ENCODE measurements around the gene TDRD1. TPM values are rescaled to one million over a fixed set of nuclear protein-coding genes. Genes with fewer than 3 reads are reported as not detected.

Gene TDRD1
- total and polyA plus RNA-seq, 3 experiments from 2014 or later, result 0.13 to 0.16 (median 0.14) TPM

- H3K27me3 ChIP-seq (ENCODE audit: insufficient read depth, low read length, poor library complexity, severe bottlenecking), result no peaks in the 10 kb centered on the region
- H3K9me3 ChIP-seq (ENCODE audit: low read length), result no peaks in the 10 kb centered on the region
- no peaks in the 10 kb centered on the region for H3K4me1 Mint-ChIP-seq
- H3K36me3 ChIP-seq (ENCODE audit: insufficient read depth, low read length), result no peaks in the 10 kb centered on the region
- H3K4me3 ChIP-seq (ENCODE audit: low read length), result no peak overlapping the region
- no peaks in the 10 kb centered on the region for H3K36me3 Mint-ChIP-seq
- H3K27ac Mint-ChIP-seq, result no peak overlapping the region
- CTCF ChIA-PET, result no interaction called here
- H3K27me3 Mint-ChIP-seq, result peaks cover 7 to 51% of the 10 kb centered on the region in 2 donors
- POLR2A ChIA-PET, result no interaction called here
- no peaks in the 10 kb centered on the region for H3K4me1 ChIP-seq (ENCODE audit: insufficient read depth, low read length)
- peaks cover 0 to 2% (median 0%) of the 10 kb centered on the region in 5 donors for H3K9me3 Mint-ChIP-seq
- no peak overlapping the region for H3K27ac ChIP-seq (ENCODE audit: low read depth, low read length)
- no peak for DNase-seq
- no peak overlapping the region for H3K4me3 Mint-ChIP-seq
Measured at GRCh38 chr10:114273910-114274309, 94.8 kb downstream of the TDRD1 start.

DNA sequence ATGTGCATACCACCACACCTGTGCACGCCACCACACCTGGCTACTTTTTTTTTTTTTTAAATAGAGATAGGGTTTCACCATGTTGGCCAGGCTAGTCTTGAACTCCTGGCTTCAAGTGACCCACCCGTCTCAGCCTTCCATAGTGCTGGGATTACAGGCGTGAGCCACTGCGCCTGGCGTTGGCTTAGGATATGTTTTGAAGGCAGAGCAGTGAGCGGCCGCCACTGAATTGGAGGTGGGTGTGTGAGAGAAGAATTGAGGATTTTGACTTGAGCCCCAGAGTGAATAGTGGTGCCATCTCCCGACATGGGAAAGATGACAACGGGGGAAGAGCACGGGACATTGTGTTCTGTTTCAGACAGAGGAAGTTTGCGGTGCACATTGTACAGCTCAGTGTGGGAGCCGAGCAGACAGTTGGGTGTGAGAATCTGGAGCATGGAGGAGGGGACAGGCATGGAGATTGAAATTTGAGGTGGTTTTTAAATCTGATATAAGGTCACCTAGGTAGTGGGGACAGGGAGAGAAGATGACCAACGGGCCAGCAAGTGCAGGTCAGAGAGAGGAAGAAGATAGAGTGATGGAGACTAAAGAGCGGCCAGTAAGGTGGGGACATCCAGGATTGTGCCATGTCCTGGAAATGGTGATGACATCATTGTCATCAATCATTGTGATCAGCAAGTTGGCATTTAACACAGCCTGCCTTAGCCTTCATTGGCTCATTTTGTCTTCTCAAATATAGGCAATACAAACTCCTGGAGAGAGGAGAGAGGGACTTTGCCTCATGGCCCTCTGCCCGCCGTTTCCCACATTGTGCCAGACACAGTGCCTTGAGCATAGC is 95.7 kb downstream of the TDRD1 start:
- no peaks in the 10 kb centered on the region for H3K36me3 Mint-ChIP-seq
- Histone ChIP-seq H3K4me1 (ENCODE audit: insufficient read depth, low read length) (no peaks in the 10 kb centered on the region), H3K9me3 (ENCODE audit: low read length) (no peaks in the 10 kb centered on the region), H3K27ac (ENCODE audit: low read depth, low read length) (no peak overlapping the region), H3K36me3 (ENCODE audit: insufficient read depth, low read length) (no peaks in the 10 kb centered on the region), H3K27me3 (ENCODE audit: insufficient read depth, low read length, poor library complexity, severe bottlenecking) (no peaks in the 10 kb centered on the region), H3K4me3 (ENCODE audit: low read length) (no peak overlapping the region)
- CTCF ChIA-PET, result no interaction called here
- no peak for DNase-seq
- peaks cover 0 to 2% (median 0%) of the 10 kb centered on the region in 5 donors for H3K9me3 Mint-ChIP-seq
- H3K27me3 Mint-ChIP-seq, result peaks cover 7 to 51% of the 10 kb centered on the region in 2 donors
- H3K4me1 Mint-ChIP-seq, result no peaks in the 10 kb centered on the region
- peak overlapping the region in 1 of 8 donors; percentile 23 for H3K27ac Mint-ChIP-seq
- H3K4me3 Mint-ChIP-seq, result no peak overlapping the region
- POLR2A ChIA-PET, result no interaction called here

GRCh38 chr10:114276066-114276465 is 96.9 kb downstream of the TDRD1 start:
- Histone ChIP-seq H3K27ac (ENCODE audit: low read depth, low read length) (no peak overlapping the region), H3K9me3 (ENCODE audit: low read length) (no peaks in the 10 kb centered on the region), H3K36me3 (ENCODE audit: insufficient read depth, low read length) (no peaks in the 10 kb centered on the region), H3K4me1 (ENCODE audit: insufficient read depth, low read length) (no peaks in the 10 kb centered on the region), H3K4me3 (ENCODE audit: low read length) (no peak overlapping the region), H3K27me3 (ENCODE audit: insufficient read depth, low read length, poor library complexity, severe bottlenecking) (no peaks in the 10 kb centered on the region)
- H3K27me3 Mint-ChIP-seq, result peaks cover 7 to 50% of the 10 kb centered on the region in 2 donors
- POLR2A ChIA-PET, result no interaction called here
- no peak overlapping the region for H3K27ac Mint-ChIP-seq
- H3K9me3 Mint-ChIP-seq, result peaks cover 0 to 2% (median 0%) of the 10 kb centered on the region in 5 donors
- no peaks in the 10 kb centered on the region for H3K4me1 Mint-ChIP-seq
- CTCF ChIA-PET, result interaction anchor here (1.3 kb wide), 1 partner anchor 22 kb away, joined by 3 read pairs; no protein-coding TSS in a partner anchor
- no peak overlapping the region for H3K4me3 Mint-ChIP-seq
- no peak for DNase-seq
- H3K36me3 Mint-ChIP-seq, result no peaks in the 10 kb centered on the region

GRCh38 chr10:114276671-114277070 is 97.5 kb downstream of the TDRD1 start:
- H3K36me3 Mint-ChIP-seq, result no peaks in the 10 kb centered on the region
- DNase-seq, result no peak
- POLR2A ChIA-PET, result no interaction called here
- H3K4me3 Mint-ChIP-seq, result no peak overlapping the region
- Histone ChIP-seq H3K4me3 (ENCODE audit: low read length) (no peak overlapping the region), H3K9me3 (ENCODE audit: low read length) (no peaks in the 10 kb centered on the region), H3K27me3 (ENCODE audit: insufficient read depth, low read length, poor library complexity, severe bottlenecking) (no peaks in the 10 kb centered on the region), H3K36me3 (ENCODE audit: insufficient read depth, low read length) (no peaks in the 10 kb centered on the region), H3K27ac (ENCODE audit: low read depth, low read length) (no peak overlapping the region), H3K4me1 (ENCODE audit: insufficient read depth, low read length) (no peaks in the 10 kb centered on the region)
- peaks cover 0 to 2% (median 0%) of the 10 kb centered on the region in 5 donors for H3K9me3 Mint-ChIP-seq
- CTCF ChIA-PET, result interaction anchor here (1.3 kb wide), 1 partner anchor 22 kb away, joined by 3 read pairs; no protein-coding TSS in a partner anchor
- H3K27ac Mint-ChIP-seq, result no peak overlapping the region
- H3K4me1 Mint-ChIP-seq, result no peaks in the 10 kb centered on the region
- peaks cover 7 to 47% of the 10 kb centered on the region in 2 donors for H3K27me3 Mint-ChIP-seq

- Mint-ChIP-seq H3K4me3 (no peak overlapping the region), H3K27ac (no peak overlapping the region), H3K27me3 (peaks cover 7 to 34% of the 10 kb centered on the region in 2 donors), H3K36me3 (no peaks in the 10 kb centered on the region), H3K4me1 (no peaks in the 10 kb centered on the region), H3K9me3 (peaks cover 0 to 2% (median 0%) of the 10 kb centered on the region in 5 donors)
- CTCF ChIA-PET, result no interaction called here
- no peaks in the 10 kb centered on the region for H3K36me3 ChIP-seq (ENCODE audit: insufficient read depth, low read length)
- H3K27me3 ChIP-seq (ENCODE audit: insufficient read depth, low read length, poor library complexity, severe bottlenecking), result no peaks in the 10 kb centered on the region
- H3K27ac ChIP-seq (ENCODE audit: low read depth, low read length), result no peak overlapping the region
- POLR2A ChIA-PET, result no interaction called here
- H3K4me3 ChIP-seq (ENCODE audit: low read length), result no peak overlapping the region
- H3K4me1 ChIP-seq (ENCODE audit: insufficient read depth, low read length), result no peaks in the 10 kb centered on the region
- no peak for DNase-seq
- H3K9me3 ChIP-seq (ENCODE audit: low read length), result no peaks in the 10 kb centered on the region
Measured at GRCh38 chr10:114278140-114278883, 99.2 kb downstream of the TDRD1 start.

GRCh38 chr10:114278884-114279191 is 99.7 kb downstream of the TDRD1 start:
- Histone ChIP-seq H3K4me3 (ENCODE audit: low read length) (no peak overlapping the region), H3K27me3 (ENCODE audit: insufficient read depth, low read length, poor library complexity, severe bottlenecking) (no peaks in the 10 kb centered on the region), H3K27ac (ENCODE audit: low read depth, low read length) (no peak overlapping the region), H3K9me3 (ENCODE audit: low read length) (no peaks in the 10 kb centered on the region), H3K36me3 (ENCODE audit: insufficient read depth, low read length) (no peaks in the 10 kb centered on the region), H3K4me1 (ENCODE audit: insufficient read depth, low read length) (no peaks in the 10 kb centered on the region)
- ChIA-PET CTCF (no interaction called here), POLR2A (no interaction called here)
- Mint-ChIP-seq H3K4me3 (no peak overlapping the region), H3K36me3 (no peaks in the 10 kb centered on the region), H3K4me1 (no peaks in the 10 kb centered on the region), H3K27ac (no peak overlapping the region), H3K27me3 (peaks cover 7 to 37% of the 10 kb centered on the region in 2 donors), H3K9me3 (peaks cover 0 to 2% (median 0%) of the 10 kb centered on the region in 5 donors)
- no peak for DNase-seq

GRCh38 chr10:114279289-114279688 is 100.1 kb downstream of the TDRD1 start:
- CTCF ChIA-PET, result no interaction called here

DNA sequence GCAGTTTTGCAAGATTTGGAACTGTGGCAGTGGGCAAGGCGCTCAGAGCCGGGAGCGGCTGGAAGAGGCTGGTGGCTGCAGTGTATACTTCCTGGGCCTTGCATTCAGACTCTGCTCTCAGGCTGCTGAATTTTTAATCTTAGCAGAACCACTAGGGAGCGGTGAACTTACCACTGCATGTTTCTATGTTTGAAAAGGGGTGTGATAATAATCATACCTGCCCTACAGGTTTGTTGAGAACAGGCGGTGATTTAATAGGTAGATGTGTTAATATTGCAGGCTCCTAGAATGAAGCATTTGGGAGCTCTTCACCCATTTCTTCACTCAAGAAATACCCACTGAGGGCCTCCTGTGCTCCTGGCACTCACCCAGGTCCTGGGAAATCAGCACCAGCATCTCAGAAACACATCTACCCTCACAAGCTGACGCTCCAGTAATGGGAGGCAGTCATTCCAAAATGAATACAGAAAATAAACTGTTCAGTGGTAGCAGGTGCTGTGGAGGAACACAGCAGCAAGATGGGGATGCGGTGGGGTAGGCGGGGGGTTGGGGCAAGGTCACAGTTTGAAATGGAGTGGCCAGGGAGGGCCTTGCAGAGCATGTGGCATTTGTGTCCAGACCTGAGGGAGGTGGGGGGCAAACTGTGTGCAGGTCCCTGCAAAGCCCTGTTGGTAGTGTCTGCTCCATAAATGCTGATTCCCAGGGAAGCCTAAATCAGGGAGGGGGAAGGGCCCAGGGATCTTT is 100.9 kb downstream of the TDRD1 start:
- no peaks in the 10 kb centered on the region for H3K9me3 ChIP-seq (ENCODE audit: low read length)
- Mint-ChIP-seq H3K36me3 (no peaks in the 10 kb centered on the region), H3K27ac (no peak overlapping the region), H3K27me3 (peaks cover 4 to 28% of the 10 kb centered on the region in 2 donors), H3K9me3 (no peaks in the 10 kb centered on the region), H3K4me1 (no peaks in the 10 kb centered on the region), H3K4me3 (no peak overlapping the region)
- no peaks in the 10 kb centered on the region for H3K4me1 ChIP-seq (ENCODE audit: insufficient read depth, low read length)
- H3K4me3 ChIP-seq (ENCODE audit: low read length), result no peak overlapping the region
- CTCF ChIA-PET, result no interaction called here
- no peak for DNase-seq
- H3K27me3 ChIP-seq (ENCODE audit: insufficient read depth, low read length, poor library complexity, severe bottlenecking), result no peaks in the 10 kb centered on the region
- POLR2A ChIA-PET, result no interaction called here
- H3K27ac ChIP-seq (ENCODE audit: low read depth, low read length), result no peak overlapping the region
- H3K36me3 ChIP-seq (ENCODE audit: insufficient read depth, low read length), result no peaks in the 10 kb centered on the region

More at GRCh38 chr10:114279289-114279688, 100.1 kb downstream of the TDRD1 start:
- no peaks in the 10 kb centered on the region for H3K9me3 ChIP-seq (ENCODE audit: low read length)
- Mint-ChIP-seq H3K4me3 (no peak overlapping the region), H3K4me1 (no peaks in the 10 kb centered on the region), H3K9me3 (peaks cover 0 to 2% (median 0%) of the 10 kb centered on the region in 5 donors), H3K27me3 (peaks cover 7 to 33% of the 10 kb centered on the region in 2 donors), H3K36me3 (no peaks in the 10 kb centered on the region), H3K27ac (no peak overlapping the region)
- no peaks in the 10 kb centered on the region for H3K36me3 ChIP-seq (ENCODE audit: insufficient read depth, low read length)
- H3K4me1 ChIP-seq (ENCODE audit: insufficient read depth, low read length), result no peaks in the 10 kb centered on the region
- no peak overlapping the region for H3K27ac ChIP-seq (ENCODE audit: low read depth, low read length)
- no peak for DNase-seq
- POLR2A ChIA-PET, result no interaction called here
- no peak overlapping the region for H3K4me3 ChIP-seq (ENCODE audit: low read length)
- H3K27me3 ChIP-seq (ENCODE audit: insufficient read depth, low read length, poor library complexity, severe bottlenecking), result no peaks in the 10 kb centered on the region

All from CD8-positive, alpha-beta memory T cell (primary cell).